Lower leg skin (tissue), 4 donors: ENCODE measurements around the gene VIT. TPM values are rescaled to one million over a fixed set of nuclear protein-coding genes. Genes with fewer than 3 reads are reported as not detected.

Source experiments
- DNase-seq, 2 donors: peaks; one replicate each; pipeline ENCODE4 v3.0.0-alpha.2; 2019; ENCODE audit warnings: low spot score in 2 of 2
- H3K4me3 ChIP-seq: fragments of 200-600 bp; sonication (generic); 2 replicates; pipeline ENCODE4 v1.5.1; 2017; ENCODE audit warnings: mild to moderate bottlenecking, low read depth; ENCODE audit not compliant: poor library complexity, severe bottlenecking
- CTCF ChIP-seq, 3 donors: fragments of 450-650 bp; IDR thresholded peaks; one replicate each; pipeline ENCODE4 v1.5.1; 2016; ENCODE audit warnings: antibody characterized with exemption in 3 of 3, mild to moderate bottlenecking in 3 of 3, moderate library complexity in 2 of 3
- POLR2A ChIP-seq, 2 donors: fragments of 450-650 bp; IDR thresholded peaks; one replicate each; pipeline ENCODE4 v1.6.1; 2016 to 2017; ENCODE audit warnings: antibody characterized with exemption in 2 of 2, mild to moderate bottlenecking in 1 of 2, moderate library complexity in 1 of 2
- WGBS, 2 donors: methylation state at CpG; one replicate each; pipeline ENCODE4 v1.1.5; 2018; 5-methylcytosine and 5-hydroxymethylcytosine counted together
- intact Hi-C: fragments of 100-400 bp; cut with DNase I; formaldehyde crosslinking; loops from one replicate; pipeline ENCODE4 v1.15.0; 2023; ENCODE audit warnings: low total_unique reads
- total RNA-seq, 4 donors: library from RNA; depleted of rRNA; stranded (reverse); fragments of >200 nt; gene quantifications; one replicate each; pipeline ENCODE4 v1.1.0, GENCODE V29; 2016

The VIT gene
- total RNA-seq, 4 donors from 2014 or later: 10.0 to 23.7 (median 13.8) TPM

- H3K4me3 ChIP-seq: no peak overlapping the region
- intact Hi-C loops: no loop called here
- TF ChIP-seq CTCF (IDR thresholded peaks at IDR 0.05) (no peak), POLR2A (IDR thresholded peaks at IDR 0.05) (no peak)
- 92 to 94% methylated on average over 2 of the region's 2 CpGs for WGBS, 2 donors
- DNase-seq: no peak
Observed at GRCh38 chr2:36743954-36744353, 47.4 kb downstream of the VIT start.

- intact Hi-C loops: no loop called here
- TF ChIP-seq CTCF (IDR thresholded peaks at IDR 0.05) (no peak), POLR2A (IDR thresholded peaks at IDR 0.05) (no peak)
Observed at GRCh38 chr2:36748166-36748565, 51.7 kb downstream of the VIT start.

GRCh38 chr2:36750101-36750500 is 53.6 kb downstream of the VIT start:
- H3K4me3 ChIP-seq: no peak overlapping the region
- WGBS, 2 donors: 87 to 89% methylated on average over 5 of the region's 5 CpGs
- no peak for DNase-seq
- TF ChIP-seq POLR2A (IDR thresholded peaks at IDR 0.05) (no peak), CTCF (IDR thresholded peaks at IDR 0.05) (no peak)
- intact Hi-C loops: no loop called here

More at GRCh38 chr2:36748166-36748565, 51.7 kb downstream of the VIT start:
- 86 to 97% methylated on average over 1 of the region's 1 CpG for WGBS, 2 donors
- DNase-seq: no peak
- H3K4me3 ChIP-seq: no peak overlapping the region

- DNase-seq: no peak
- WGBS, 2 donors: 59 to 66% methylated on average over 5 of the region's 5 CpGs
- no peak overlapping the region for H3K4me3 ChIP-seq
- TF ChIP-seq CTCF (IDR thresholded peaks at IDR 0.05) (no peak), POLR2A (IDR thresholded peaks at IDR 0.05) (no peak)
- intact Hi-C loops: no loop called here
Observed at GRCh38 chr2:36753706-36754221, 57.3 kb downstream of the VIT start.

GRCh38 chr2:36754578-36754977 is 58.1 kb downstream of the VIT start:
- TF ChIP-seq CTCF (IDR thresholded peaks at IDR 0.05) (no peak), POLR2A (IDR thresholded peaks at IDR 0.05) (no peak)
- H3K4me3 ChIP-seq: no peak overlapping the region
- intact Hi-C loops: no loop called here
- no peak for DNase-seq
- 91 to 93% methylated on average over 3 of the region's 3 CpGs for WGBS, 2 donors

- no peak overlapping the region for H3K4me3 ChIP-seq
- WGBS, 2 donors: 78% methylated on average over 8 of the region's 8 CpGs
- TF ChIP-seq CTCF (IDR thresholded peaks at IDR 0.05) (no peak), POLR2A (IDR thresholded peaks at IDR 0.05) (no peak)
- intact Hi-C loops: no loop called here
- DNase-seq: no peak
Observed at GRCh38 chr2:36756438-36756837, 59.9 kb downstream of the VIT start.
